IPS-NIHi7 (cell line): Measurements from ENCODE around the gene ASTN2.

Source experiments
- DNase-seq: peaks from one replicate; pipeline ENCODE4 v3.0.0; 2012; ENCODE audit warnings: mixed read lengths; ENCODE audit errors: extremely low spot score

Gene ASTN2

GRCh38 chr9:116389541-116390302 lies 1025.1 kb downstream of the ASTN2 start:
- DNase-seq = no peak

- no peak for DNase-seq
Measured at GRCh38 chr9:116387934-116388698, 1026.7 kb downstream of the ASTN2 start.

- DNase-seq = no peak
Measured at GRCh38 chr9:116383936-116384335, 1030.9 kb downstream of the ASTN2 start.

- no peak for DNase-seq
Measured at GRCh38 chr9:116383133-116383532, 1031.7 kb downstream of the ASTN2 start.

GRCh38 chr9:116382053-116382452 lies 1032.8 kb downstream of the ASTN2 start:
- DNase-seq = no peak

- DNase-seq = no peak
Measured at GRCh38 chr9:116381350-116381749, 1033.5 kb downstream of the ASTN2 start.

GRCh38 chr9:116380496-116380995 lies 1034.3 kb downstream of the ASTN2 start:
- DNase-seq = no peak

- no peak for DNase-seq
Measured at GRCh38 chr9:116379821-116380220, 1035.0 kb downstream of the ASTN2 start.

- DNase-seq = no peak
Measured at GRCh38 chr9:116378873-116379272, 1036.0 kb downstream of the ASTN2 start.

- peak; percentile 38 for DNase-seq
Measured at GRCh38 chr9:116377179-116377798, 1037.6 kb downstream of the ASTN2 start.
